ENCODE data around the gene NOS1AP.
"Not testable (repeated sequence)": the region's sequence is repeated elsewhere in the genome, so short reads cannot be mapped to it uniquely, and the experiment has no call there.

NOS1AP gene

DNA sequence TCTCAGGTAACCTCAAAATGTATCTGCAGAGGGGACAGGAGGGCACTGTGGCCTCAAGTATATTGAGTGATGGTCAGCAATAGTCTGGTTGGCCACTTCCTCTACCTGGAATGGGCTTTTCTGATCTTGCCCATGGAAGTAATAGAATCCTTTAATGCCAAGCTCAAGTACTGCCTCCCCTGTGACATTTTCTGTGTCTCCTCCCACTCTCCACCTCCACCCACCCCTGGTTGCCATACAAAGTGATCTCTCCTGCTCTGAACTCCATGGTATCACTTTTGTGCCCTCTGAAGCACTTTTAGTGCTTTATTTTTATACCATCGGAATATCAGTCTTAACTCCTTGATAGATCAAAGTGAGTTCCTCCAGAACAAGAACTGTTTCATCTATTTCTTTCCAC is 9.2 kb upstream of the NOS1AP start:
- DNase-seq, result no peak

DNA sequence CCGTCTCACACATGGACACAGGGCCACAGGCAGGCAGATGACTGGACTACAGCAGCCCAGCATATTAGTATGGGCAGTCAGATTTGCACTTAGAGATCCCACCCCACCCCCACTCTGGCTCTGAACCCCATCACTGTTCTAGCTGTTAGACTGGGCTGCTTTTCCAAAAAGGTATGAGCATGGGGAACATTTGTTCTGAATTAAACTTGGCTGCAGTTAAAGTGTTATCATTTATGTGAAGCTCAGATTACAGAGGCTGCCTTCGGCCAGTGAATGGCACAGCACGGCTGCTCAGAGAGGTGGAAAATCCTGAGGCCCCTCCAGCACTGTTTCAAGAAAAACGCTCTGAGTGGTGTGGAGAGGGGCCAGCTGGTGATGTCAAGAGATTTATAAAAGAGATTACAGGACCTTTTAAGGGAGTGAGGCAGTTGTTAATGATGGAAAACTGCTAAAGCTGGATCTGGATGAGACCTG is 6.9 kb upstream of the NOS1AP start:
- no peak for DNase-seq

DNA sequence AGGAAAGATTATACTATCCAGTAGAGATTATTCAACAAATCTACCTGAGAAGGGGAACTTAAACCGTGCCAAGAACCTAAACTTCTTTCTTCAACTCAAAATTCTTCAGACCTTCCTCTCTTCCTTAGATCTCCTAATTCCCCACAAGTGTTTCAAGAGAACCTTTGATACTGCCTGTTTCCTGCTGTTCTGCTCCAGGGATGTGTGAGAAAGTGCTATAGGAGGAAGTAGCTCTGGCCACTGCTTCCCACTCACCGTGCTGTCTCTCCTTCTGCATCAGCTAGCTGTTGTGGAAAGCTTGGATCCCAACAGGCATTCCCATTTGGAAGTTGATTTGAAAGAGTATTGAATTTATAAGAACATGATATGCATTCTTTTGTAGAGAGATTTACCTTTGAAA is 4.5 kb upstream of the NOS1AP start:
- DNase-seq, result no peak

DNA sequence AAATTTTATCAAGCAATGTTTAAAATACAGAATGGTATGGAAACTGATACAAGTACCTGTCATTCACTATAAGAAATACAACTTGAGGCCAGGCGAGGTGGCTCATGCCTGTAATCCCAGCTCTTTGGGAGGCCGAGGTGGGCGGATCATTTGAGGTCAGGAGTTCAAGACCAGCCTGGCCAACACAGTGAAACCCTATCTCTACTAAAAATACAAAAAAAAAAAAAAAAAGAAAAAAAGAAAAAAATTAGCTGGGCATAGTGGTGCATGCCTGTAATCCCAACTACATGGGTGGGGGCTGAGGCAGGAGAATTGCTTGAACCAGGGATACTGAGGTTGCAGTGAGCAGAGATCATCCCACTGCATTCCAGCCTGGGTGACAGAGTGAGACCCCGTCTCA is 2.7 kb upstream of the NOS1AP start:
- DNase-seq, result not testable (repeated sequence)

DNA sequence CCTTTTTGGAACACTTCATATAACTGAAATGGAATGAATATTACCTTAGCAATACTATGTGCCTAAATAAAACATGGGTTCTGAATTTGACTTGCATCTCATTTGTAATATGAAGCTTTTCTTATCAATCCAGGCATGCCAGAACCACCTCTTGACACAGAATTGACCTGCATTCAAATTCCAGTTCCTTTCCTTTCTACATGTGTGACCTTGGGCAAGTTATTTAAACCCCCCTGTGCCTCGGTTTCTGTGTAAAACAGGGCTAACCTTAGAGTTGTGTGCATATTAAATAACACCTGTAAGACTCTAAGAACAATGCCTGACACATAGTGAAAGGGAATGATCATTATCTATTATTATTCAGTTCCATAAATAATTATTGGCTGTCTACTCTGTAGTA is 2.0 kb upstream of the NOS1AP start:
- DNase-seq, result no peak

DNA sequence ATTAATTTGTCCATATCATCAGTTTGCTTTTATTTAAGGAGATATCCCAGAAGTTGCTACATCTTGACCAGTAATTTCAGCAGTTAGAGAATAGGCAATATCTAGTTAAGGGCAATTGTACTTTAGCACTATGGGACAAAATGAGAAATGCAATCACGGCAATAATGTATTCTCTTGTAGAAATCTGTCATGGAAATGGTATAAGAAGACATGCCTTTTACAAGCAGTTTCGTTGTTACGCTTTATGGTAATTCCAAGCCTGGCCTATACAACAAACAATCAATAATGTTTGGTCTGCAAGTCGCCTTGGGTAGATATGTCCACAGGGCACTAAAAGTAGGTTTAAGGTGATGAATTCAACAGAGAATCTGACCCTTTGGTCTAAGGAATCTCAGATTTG is 1.2 kb upstream of the NOS1AP start:
- no peak for DNase-seq

DNA sequence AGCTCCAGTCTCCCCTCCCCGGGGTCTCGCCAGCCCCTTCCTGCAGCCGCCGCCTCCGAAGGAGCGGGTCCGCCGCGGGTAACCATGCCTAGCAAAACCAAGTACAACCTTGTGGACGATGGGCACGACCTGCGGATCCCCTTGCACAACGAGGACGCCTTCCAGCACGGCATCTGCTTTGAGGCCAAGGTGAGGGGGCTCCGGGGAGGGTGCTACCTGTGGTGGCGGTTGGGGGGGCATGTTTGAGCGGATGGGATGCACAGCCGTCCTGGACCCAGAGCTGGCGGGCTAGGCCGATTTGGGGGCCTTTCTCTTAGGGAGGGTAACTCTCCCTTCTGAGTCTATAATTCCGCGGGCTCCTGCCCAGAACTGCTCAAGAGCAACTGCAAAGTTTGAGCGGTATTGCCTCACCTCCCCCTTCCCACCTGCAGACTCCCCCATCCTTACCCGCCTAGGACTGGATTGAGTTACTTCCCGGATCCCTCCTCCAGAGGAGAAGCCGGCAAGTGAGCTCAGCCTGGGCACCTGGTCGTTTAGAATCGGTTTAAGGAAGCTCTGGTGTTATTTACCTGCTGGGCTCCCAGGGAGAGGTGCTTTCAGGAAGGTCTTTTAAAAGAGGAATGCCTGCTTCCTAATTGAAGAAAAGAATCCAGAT is 730 bp downstream of the NOS1AP start:
- no peak for DNase-seq

DNA sequence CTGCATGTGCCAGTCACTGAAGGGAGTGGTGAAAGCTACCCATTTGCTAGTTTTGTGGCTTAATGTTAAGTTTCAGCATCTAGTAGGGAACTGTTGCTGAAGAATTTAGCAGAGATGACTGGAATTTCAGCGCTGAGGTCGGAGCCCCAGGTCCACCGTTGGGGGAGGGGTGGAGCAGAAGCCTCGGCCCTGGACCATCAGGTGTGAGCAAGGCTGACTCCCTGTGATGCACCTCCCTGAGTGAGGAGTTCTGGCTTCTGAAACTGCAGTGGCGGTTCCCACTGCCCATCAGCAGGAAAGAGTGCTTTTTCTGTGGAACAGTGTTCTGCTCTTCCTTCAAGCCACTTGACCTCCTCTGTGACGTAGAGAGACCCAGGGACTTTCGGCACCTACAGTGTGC is 1.3 kb downstream of the NOS1AP start:
- no peak for DNase-seq

DNA sequence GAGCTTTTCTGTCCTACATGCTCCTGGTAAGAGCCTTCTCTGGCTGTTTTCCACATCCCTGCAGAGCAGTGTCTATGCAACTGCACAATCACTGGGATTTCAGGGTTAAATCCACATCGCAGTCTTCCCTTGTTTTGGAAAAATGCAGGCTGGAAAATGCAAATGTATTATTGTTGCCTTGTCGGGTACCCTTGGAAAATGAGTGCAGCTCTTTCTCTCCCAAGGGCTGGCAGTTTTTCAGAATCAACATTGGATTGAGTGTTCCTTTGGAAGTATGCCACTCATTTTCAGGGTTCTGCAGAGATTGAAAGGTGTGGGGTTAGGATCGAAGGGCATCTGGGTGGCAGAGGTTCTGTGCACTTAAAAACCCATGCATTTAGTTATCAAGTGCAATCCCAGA is 3.2 kb downstream of the NOS1AP start:
- no peak for DNase-seq

DNA sequence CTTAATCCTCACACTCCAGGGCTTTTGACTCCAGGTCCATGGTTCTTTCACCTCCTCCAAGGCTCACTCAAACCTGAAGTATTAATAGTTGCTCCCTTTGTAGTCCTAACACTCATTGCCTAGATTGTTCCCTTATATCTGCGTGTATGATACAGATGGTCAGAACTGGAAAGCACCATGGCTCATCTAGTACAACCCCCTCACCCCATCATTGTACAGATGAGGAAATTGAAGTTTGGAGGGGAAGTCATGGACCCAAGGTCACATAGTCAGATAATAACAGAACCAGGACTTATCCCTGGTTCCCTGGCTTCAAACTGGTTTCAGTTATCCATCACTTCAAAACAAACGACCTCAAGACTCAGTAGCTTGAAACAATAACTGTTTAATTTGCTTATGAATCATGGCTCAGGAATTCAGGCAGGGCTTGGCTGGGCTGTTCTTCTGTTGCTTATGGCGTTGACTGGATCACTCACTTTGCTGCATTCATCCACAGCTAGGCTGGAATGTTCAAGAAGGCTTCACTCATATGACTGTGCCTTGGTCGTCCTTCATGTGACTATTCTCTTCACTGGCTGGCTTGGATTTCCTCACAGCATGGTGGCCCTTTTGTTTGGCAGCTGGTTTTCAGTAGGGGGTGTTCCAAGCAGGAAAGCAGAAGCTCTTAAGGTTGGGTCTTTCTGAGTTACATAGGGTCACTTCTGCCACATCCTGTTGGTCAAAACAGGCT is 5.0 kb downstream of the NOS1AP start:
- DNase-seq, result no peak

DNA sequence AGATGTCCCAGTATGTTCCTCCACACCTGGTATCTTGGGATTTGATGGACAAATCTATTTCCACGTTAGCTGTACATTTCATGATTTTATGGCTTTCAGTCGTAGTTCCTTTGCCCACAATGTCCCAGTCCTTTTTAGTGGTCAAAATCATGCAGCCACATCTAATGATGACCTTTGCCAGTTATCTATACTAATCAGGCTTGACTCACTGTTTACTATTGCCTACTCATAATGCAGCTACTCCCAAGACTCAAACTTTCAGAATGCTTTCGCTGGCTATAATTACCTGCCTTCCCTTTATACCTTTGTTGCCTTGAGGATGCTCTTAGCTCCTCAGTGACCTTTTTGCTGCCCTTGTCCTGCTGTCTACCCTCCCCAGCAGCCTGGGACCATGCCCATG is 6.4 kb downstream of the NOS1AP start:
- no peak for DNase-seq

DNA sequence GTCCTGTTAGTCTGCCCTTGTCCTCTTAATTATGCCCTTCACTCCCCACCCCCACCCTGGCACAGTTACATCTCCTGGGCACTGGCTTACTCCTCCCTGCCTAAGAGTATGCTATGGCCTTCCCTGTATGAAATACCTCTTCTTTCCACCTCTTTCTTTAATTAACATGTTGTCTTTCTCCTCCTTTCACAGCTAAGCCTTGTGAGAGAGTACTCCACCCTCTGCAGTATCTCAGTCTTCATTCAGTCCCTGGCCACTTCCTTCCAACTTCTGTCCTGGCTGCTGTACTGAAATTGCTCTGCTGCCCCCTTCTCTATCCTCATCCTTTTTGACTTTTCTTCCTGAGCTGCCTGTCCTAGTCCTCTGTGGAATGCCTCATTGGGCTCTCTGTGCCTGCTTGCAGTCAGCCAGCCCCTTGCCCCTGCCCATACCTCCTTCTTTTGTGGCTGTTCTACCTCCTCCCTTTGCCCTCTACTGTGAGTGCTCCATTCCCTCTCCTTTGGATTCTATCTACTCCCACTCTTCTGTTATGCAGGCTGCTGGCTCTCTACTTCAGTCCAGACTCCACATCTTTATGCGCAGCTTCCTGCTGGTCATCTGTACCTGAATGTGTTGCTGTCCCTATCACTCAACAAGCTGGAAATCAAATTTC is 8.3 kb downstream of the NOS1AP start:
- no peak for DNase-seq

DNA sequence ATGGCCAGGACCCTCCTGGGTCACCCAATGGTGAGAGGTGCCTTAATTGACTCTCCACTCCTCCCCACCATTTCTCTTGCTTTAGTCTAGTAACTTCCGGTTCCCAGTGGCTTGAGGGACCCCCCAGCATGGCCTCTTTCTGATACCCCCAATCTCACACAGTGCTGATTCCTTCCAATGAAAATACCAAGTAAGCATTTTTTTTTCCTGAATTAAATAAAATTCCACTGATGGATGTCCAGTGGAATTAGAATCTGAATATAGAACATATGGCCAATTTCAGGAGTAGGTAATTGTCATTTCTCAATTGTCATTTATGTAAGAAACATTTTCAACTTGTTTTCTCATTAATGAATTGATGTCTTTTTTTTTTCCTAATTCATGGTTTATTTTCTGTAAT is 9.5 kb downstream of the NOS1AP start:
- DNase-seq, result no peak

DNA sequence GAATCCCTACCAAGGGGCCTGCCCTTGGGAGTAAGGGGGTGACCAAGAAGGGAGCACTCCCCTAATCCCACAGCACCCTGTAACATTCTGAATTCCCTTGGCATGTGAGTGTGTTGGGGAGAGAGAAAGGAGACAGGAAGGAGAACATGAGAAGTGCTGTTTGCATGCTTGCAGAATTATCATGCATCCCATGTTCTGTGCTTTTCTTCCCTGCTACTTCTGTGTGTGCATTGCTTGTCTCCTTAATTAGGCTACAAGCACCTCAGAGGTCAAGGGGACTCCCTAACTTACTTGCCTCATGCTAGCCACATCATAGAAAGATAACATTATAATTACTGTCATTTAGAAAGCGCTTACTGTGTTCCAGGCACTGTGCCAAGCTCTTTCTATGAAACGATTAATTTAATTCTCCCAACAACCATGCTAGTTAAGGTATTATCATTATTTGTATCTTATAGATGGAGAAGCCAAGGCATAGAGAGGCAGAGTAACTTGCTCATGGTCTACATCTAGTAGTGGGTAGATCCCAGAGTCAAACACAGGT is 11.1 kb downstream of the NOS1AP start:
- no peak for DNase-seq

DNA sequence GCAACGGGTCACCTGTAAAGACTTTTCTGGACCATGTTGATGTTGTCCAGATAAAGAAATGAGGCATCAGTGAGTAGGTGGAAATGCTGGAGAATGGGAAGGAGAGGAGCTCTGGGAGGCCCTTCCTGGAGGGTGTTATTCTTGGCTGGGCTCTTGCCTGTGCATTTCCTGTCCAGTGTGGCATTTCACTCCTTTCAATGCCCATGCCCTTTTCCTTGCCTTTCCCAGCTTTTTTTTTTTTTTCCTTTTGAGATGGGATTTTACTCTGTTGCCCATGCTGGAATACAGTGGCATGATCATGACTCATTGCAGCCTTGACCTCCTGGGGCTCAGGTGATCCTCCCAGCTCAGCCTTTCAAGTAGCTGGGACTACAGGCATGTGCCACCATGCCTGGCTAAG is 11.8 kb downstream of the NOS1AP start:
- DNase-seq, result no peak

DNA sequence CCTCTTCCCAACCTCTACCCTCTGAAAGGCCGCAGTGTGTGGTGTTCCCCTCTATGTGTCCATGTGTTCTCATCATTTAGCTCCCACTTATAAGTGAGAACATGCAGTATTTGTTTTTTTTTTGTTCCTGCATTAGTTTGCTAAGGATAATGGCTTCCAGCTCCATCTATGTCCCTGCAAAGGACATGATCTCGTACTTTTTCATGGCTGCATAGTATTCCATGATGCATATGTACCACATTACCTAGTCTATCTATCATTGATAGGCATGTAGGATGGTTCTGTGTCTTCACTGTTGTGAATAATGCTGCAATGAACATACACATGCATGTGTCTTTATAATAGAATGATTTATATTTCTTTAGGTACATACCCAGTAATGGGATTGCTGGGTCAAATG is 12.6 kb downstream of the NOS1AP start:
- not testable (repeated sequence) for DNase-seq

DNA sequence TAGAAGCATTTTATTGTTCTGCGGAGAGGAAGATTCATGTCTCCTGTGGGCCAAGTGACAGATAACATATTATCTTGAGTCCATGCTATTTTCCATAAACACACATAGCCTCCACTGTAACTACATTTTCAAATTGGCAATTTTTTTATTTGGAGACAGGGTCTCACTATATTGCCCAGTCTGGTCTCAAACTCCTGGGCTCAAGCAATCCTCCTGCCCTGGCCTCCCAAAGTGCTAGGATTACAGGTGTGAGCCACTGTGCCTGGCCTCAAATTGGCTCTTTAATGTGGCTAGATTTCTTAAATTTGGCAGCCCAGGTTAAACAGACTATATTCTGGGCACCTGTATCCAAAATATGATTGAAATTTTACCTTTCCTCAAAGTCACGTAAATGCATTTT is 13.8 kb downstream of the NOS1AP start:
- no peak for DNase-seq

DNA sequence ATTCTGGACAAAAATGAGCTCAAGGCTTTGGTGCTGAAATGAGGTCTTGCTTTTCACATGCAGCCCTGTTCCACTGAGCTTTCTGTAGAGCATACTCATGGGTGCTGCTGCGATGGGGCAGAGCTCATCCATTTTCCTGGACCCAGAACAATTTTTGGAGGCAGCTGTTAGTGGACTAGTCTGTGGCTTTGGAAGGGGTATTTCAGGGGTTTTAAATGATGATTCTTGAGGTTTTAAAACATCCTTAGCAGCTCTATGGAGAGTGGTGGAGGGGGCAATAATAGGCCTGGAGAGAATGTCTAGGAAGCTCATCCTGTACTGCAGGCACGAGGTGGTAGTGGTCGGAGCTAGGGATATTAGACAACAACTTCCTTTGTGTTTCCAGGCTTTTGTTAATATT is 16.5 kb downstream of the NOS1AP start:
- no peak for DNase-seq

DNA sequence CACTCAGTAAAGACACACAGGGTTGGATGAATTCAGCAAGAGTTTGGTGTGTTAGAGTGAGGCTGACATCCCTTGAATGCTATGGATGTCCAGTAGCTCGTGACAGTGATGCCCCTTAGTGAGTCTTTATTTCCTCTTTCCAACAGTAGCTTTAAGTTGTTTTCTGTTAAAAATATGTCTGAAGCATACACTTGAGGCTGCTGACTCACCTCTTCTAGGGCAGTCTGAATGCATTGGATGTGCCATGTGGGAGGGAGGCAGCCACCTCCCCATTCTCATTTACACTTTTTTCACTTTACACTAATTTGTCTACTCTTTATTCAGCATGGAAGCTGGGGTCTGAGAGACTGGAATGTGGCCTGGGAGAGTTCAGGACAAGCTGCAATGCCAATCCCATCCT is 17.6 kb downstream of the NOS1AP start:
- no peak for DNase-seq

DNA sequence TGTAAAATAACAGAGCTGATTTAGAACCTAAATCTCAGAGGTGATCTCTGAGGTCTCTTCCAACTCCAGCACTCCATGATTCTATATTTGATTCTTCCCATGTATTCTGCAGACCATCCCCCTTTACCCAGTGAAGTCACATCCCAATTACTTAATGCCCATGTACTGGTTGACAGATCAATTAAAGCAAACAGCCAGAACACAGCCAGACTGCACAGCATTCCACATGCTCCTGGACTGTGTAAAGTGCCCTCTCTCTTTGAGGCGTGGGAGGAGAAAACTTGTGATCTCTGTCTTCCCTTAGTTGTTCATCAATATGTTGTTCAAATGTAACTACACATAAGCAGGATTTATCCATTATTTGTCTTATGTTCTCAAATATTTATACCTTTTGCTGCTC is 18.1 kb downstream of the NOS1AP start:
- no peak for DNase-seq

DNA sequence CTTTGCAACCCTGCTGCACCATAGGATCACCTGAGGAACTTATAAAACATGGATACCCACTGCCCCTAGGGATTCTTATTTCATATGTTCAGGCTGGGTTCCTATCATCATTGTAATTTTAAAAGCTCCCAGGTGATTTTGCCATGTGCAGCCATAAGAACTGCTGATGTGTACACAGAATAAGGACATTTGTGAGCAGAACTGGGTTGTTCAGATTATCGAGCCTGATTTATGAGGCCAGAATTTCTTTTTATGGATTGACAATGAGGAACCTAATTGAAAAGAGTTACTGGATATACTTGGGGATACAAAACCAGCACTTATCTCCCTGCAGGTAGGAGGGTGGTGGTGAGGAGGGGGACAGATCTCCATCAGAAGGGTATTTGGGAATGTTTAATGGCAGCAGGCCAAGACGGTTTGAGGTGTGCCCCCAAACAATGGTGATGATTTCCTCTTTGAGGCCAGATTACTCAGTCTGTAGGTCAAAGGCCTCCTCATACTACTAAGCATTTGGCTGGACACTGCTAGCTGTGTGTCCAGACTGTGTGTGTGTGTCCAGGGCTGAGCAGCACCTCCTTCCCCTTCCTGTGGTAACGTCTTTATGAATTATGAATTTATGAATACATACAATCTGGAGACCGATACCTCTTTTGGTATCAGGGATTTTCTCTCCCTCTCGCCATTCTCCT is 18.9 kb downstream of the NOS1AP start:
- DNase-seq, result no peak

DNA sequence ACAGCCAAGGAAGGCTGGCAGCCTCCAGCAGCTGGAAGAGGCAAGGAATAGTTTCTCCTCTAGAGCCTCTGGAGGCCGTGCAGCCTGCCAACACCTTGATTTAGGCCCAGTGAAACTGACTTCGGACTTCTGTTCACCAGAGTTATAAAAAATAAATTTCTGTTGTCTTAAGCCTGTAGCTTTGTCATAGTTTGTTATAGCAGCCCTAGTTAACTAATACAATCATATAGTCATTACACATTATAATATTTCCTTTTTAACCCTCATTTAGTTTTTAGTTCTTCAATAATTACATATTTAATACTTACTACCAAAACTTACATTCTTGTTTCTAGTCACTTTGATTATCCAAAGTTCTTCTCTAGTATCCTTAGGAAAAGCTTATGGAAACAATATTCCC is 20.3 kb downstream of the NOS1AP start:
- no peak for DNase-seq

DNA sequence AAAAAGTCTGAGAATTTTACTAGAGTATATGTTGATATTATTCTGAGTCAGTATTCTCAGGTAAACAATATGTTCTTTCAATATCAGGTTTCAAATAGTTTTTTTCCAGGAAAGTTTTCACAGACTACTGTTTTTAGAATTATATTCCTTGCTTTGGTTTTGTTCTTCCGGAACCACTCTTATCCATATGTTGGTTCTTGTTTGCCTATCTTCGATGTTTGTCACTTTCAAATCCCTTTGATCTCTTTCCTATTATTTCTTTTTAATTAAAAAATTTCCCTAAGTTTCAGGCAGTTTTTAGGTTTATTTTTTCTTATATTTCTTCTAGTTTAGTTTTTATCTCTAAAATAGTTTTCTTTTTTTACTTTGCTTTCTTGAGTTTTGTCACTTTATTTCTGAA is 20.9 kb downstream of the NOS1AP start:
- DNase-seq, result no peak
